Activated CD4-positive, alpha-beta memory T cell treated with anti-CD3 and anti-CD28 coated beads for 36 hours (primary cell): ENCODE results near the gene SPDYC. TPM values are rescaled to one million over a fixed set of nuclear protein-coding genes. Genes with fewer than 3 reads are reported as not detected.
A peak's percentile ranks its signal among the peaks of the same experiment; 100 is the strongest.

Experiments
- CTCF ChIA-PET: fragments of 350-600 bp; sonication (Branson Sonifier 250); formaldehyde crosslinking; loops from one replicate; lab custom pipeline; 2021; ENCODE audit warnings: antibody characterized with exemption, inconsistent platforms; lab: Charles Lee
- POLR2A ChIA-PET: fragments of 350-600 bp; sonication (Branson Sonifier 250); formaldehyde crosslinking; loops from one replicate; lab custom pipeline; 2021; ENCODE audit warnings: antibody characterized with exemption; lab: Charles Lee
- DNase-seq: peaks from one replicate; pipeline ENCODE4 v3.0.0-alpha.2; 2020
- H3K27ac Mint-ChIP-seq: one replicate; pipeline ENCODE4 v1.8.0; 2021; ENCODE audit warnings: mixed read lengths
- H3K27me3 Mint-ChIP-seq: one replicate; pipeline ENCODE4 v1.8.0; 2021; ENCODE audit warnings: mixed read lengths
- H3K36me3 Mint-ChIP-seq: one replicate; pipeline ENCODE4 v1.8.0; 2021; ENCODE audit warnings: mixed read lengths
- H3K4me1 Mint-ChIP-seq: one replicate; pipeline ENCODE4 v1.8.0; 2021; ENCODE audit warnings: low read depth, mixed read lengths
- H3K4me3 Mint-ChIP-seq: one replicate; pipeline ENCODE4 v1.8.0; 2021; ENCODE audit warnings: mild to moderate bottlenecking, mixed read lengths
- H3K9me3 Mint-ChIP-seq: one replicate; pipeline ENCODE4 v1.8.0; 2021; ENCODE audit warnings: mixed read lengths
- intact Hi-C: fragments of 100-400 bp; cut with micrococcal nuclease; formaldehyde crosslinking; loops from one replicate; pipeline ENCODE4 v1.15.1; 2023
- total RNA-seq, 2 experiments: library from RNA; stranded (reverse); gene quantifications; one replicate each; pipeline ENCODE4 v1.2.3, GENCODE V29; 2021

Gene SPDYC
- total RNA-seq, 2 experiments from 2014 or later = not detected

DNA sequence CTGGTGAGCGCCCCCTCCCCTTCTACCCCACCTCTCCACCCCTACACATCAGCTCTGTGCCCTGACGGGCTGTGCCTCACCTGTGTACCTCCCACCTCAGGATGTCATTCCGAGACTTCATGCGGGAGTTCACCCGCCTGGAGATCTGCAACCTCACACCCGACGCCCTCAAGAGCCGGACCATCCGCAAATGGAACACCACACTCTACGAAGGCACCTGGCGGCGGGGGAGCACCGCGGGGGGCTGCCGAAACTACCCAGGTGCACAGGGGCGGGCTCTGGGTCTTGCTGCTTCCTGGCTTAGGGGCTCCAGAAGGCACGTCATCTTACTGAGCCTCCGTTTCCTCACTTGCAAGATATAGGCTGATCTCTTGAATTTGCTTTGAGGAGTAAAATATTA lies 18.5 kb downstream of the SPDYC start:
- ChIA-PET CTCF (no interaction called here), POLR2A (no interaction called here)
- no peak for DNase-seq
- H3K27me3 Mint-ChIP-seq = no peaks in the 10 kb centered on the region
- H3K27ac Mint-ChIP-seq = no peak overlapping the region
- peaks cover 30% of the 10 kb centered on the region for H3K36me3 Mint-ChIP-seq
- intact Hi-C loops = no loop called here
- no peaks in the 10 kb centered on the region for H3K9me3 Mint-ChIP-seq
- H3K4me1 Mint-ChIP-seq = peaks cover 6% of the 10 kb centered on the region
- no peak overlapping the region for H3K4me3 Mint-ChIP-seq

- ChIA-PET CTCF (interaction anchor here (0.6 kb wide), 1 partner anchor 377 kb away, joined by 3 read pairs; no protein-coding TSS in a partner anchor), POLR2A (no interaction called here)
- Mint-ChIP-seq H3K36me3 (peaks cover 27% of the 10 kb centered on the region), H3K27me3 (no peaks in the 10 kb centered on the region), H3K9me3 (no peaks in the 10 kb centered on the region), H3K27ac (no peak overlapping the region), H3K4me3 (no peak overlapping the region), H3K4me1 (peaks cover 2% of the 10 kb centered on the region)
- intact Hi-C loops = no loop called here
- no peak for DNase-seq
Measured at GRCh38 chr11:65189191-65189590, 19.2 kb downstream of the SPDYC start.

DNA sequence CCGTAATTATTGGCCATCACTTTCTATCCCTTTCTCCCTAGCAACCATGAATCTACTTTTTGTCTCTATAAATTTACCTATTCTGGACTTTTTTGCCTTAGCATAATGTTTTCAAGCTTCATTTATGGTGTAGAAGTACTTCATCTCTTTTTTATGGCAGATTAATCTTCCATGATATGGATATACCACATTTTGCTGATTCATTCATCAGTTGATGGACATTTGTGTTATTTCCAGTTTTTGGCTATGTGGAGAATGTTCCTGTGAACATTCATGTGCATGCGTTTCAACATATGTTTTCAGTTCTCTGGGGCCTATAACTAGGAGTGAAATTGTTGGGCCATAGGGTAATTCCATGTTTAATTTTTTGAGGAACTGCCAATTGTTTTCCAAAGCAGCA lies 24.5 kb downstream of the SPDYC start:
- Mint-ChIP-seq H3K9me3 (no peaks in the 10 kb centered on the region), H3K4me3 (no peak overlapping the region), H3K27ac (no peak overlapping the region), H3K27me3 (no peaks in the 10 kb centered on the region), H3K4me1 (no peaks in the 10 kb centered on the region), H3K36me3 (peaks cover 22% of the 10 kb centered on the region)
- ChIA-PET POLR2A (no interaction called here), CTCF (no interaction called here)
- intact Hi-C loops = no loop called here
- DNase-seq = no peak

- CTCF ChIA-PET = interaction anchor here (0.7 to 4.7 kb wide), 7 partner anchors 10 to 126 kb away, joined by 3 to 51 read pairs (median 6); partner anchors contain the start of genes CAPN1 and CDC42EP2
- Mint-ChIP-seq H3K4me1 (peaks cover 3% of the 10 kb centered on the region), H3K27ac (no peak overlapping the region), H3K36me3 (peaks cover 15% of the 10 kb centered on the region), H3K4me3 (no peak overlapping the region), H3K9me3 (no peaks in the 10 kb centered on the region), H3K27me3 (no peaks in the 10 kb centered on the region)
- POLR2A ChIA-PET = no interaction called here
- no peak for DNase-seq
- intact Hi-C loops = no loop called here
Measured at GRCh38 chr11:65204143-65204542, 34.1 kb downstream of the SPDYC start.

DNA sequence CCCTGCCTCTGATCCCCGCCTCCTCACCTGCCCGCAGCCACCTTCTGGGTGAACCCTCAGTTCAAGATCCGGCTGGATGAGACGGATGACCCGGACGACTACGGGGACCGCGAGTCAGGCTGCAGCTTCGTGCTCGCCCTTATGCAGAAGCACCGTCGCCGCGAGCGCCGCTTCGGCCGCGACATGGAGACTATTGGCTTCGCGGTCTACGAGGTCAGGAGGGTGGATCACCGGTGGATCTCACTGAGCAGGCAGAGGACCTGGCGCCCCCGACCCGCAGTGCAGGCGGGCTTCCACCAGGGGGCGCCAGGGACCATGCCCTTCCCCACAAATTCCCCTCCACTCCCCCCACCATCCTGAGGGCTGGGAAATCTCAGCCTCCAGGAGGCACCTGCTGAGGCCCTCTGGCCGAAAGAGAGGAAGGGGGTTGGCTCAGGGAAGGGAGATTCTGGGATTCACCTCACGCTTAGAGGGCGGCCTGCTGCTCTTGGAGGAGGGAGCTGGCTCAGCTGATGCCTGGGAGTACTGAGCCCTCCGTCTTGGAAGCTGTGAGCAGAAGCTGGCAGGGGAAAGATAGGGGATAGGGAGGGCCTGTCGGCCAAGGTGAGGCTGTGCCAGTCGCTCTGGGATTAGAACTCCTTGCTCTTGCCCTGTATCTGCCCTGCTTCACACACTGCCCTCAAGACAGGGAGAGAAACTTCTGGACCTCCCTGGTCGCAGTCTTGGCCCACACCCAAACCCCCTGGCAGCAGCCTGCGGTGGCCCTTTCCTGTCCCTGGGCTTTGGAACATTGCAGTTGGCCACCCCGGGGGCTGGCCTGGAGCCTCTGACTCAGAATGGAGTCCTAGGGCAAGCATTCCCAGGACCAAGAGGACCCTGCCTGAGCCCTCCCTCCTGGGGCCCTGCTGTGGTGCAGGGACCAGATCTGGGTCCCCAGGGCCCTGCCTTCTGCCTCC lies 34.9 kb downstream of the SPDYC start:
- no peaks in the 10 kb centered on the region for H3K27me3 Mint-ChIP-seq
- CTCF ChIA-PET = interaction anchor here (0.5 to 4.7 kb wide), 13 partner anchors 9 to 127 kb away, joined by 3 to 51 read pairs (median 5); partner anchors contain the start of genes CAPN1 and CDC42EP2
- intact Hi-C loops = no loop called here
- peaks cover 3% of the 10 kb centered on the region for H3K4me1 Mint-ChIP-seq
- peaks cover 17% of the 10 kb centered on the region for H3K36me3 Mint-ChIP-seq
- no peak overlapping the region for H3K27ac Mint-ChIP-seq
- DNase-seq = peak; percentile 58
- no peaks in the 10 kb centered on the region for H3K9me3 Mint-ChIP-seq
- no peak overlapping the region for H3K4me3 Mint-ChIP-seq
- POLR2A ChIA-PET = no interaction called here

DNA sequence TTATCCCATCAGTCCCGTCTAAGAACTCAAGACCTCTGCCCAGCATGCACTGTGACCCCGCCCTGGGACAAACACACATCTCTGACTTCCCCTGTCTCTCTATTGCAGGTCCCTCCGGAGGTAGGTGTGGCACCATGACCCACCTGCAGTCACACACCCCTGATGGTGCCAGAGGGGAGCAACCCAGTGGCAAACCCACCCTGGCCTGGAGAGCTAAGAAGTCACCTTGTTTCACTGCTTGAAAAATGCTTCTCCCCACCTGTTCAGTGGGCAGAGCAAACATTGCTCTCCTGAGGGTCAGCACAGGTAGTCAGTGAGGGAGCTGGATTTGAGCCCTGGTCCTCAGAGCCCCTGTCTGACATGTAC lies 35.6 kb downstream of the SPDYC start:
- H3K4me3 Mint-ChIP-seq = no peak overlapping the region
- ChIA-PET POLR2A (no interaction called here), CTCF (interaction anchor here (0.5 to 4.7 kb wide), 15 partner anchors 9 to 126 kb away, joined by 3 to 51 read pairs (median 4); partner anchors contain the start of genes CAPN1 and CDC42EP2)
- H3K36me3 Mint-ChIP-seq = peaks cover 21% of the 10 kb centered on the region
- H3K27ac Mint-ChIP-seq = no peak overlapping the region
- peak; percentile 6 for DNase-seq
- intact Hi-C loops = no loop called here
- H3K9me3 Mint-ChIP-seq = no peaks in the 10 kb centered on the region
- H3K27me3 Mint-ChIP-seq = no peaks in the 10 kb centered on the region
- peaks cover 3% of the 10 kb centered on the region for H3K4me1 Mint-ChIP-seq

DNA sequence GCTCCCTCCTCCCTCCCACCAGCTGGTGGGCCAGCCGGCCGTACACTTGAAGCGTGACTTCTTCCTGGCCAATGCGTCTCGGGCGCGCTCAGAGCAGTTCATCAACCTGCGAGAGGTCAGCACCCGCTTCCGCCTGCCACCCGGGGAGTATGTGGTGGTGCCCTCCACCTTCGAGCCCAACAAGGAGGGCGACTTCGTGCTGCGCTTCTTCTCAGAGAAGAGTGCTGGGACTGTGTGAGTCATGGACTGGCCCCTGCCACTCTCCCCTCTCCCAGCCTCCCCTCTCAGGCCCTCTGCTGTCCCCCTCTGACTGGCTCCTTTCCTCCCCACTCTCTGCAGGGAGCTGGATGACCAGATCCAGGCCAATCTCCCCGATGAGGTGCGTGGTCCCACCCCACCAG lies 36.4 kb downstream of the SPDYC start:
- ChIA-PET CTCF (interaction anchor here (1.3 to 4.7 kb wide), 5 partner anchors 8 to 125 kb away, joined by 3 to 51 read pairs (median 7); partner anchors contain the start of genes CAPN1 and CDC42EP2), POLR2A (no interaction called here)
- H3K4me1 Mint-ChIP-seq = peaks cover 3% of the 10 kb centered on the region
- H3K27ac Mint-ChIP-seq = no peak overlapping the region
- H3K27me3 Mint-ChIP-seq = no peaks in the 10 kb centered on the region
- no peak for DNase-seq
- intact Hi-C loops = no loop called here
- peaks cover 21% of the 10 kb centered on the region for H3K36me3 Mint-ChIP-seq
- H3K9me3 Mint-ChIP-seq = no peaks in the 10 kb centered on the region
- H3K4me3 Mint-ChIP-seq = no peak overlapping the region

- intact Hi-C loops = no loop called here
- no peak overlapping the region for H3K27ac Mint-ChIP-seq
- peaks cover 3% of the 10 kb centered on the region for H3K4me1 Mint-ChIP-seq
- H3K36me3 Mint-ChIP-seq = peaks cover 21% of the 10 kb centered on the region
- H3K27me3 Mint-ChIP-seq = no peaks in the 10 kb centered on the region
- ChIA-PET CTCF (interaction anchor here (0.6 to 4.7 kb wide), 5 partner anchors 9 to 111 kb away, joined by 3 to 51 read pairs (median 5); partner anchors contain the start of genes CAPN1 and CDC42EP2), POLR2A (no interaction called here)
- no peak for DNase-seq
- no peak overlapping the region for H3K4me3 Mint-ChIP-seq
- no peaks in the 10 kb centered on the region for H3K9me3 Mint-ChIP-seq
Measured at GRCh38 chr11:65206901-65207300, 36.9 kb downstream of the SPDYC start.

DNA sequence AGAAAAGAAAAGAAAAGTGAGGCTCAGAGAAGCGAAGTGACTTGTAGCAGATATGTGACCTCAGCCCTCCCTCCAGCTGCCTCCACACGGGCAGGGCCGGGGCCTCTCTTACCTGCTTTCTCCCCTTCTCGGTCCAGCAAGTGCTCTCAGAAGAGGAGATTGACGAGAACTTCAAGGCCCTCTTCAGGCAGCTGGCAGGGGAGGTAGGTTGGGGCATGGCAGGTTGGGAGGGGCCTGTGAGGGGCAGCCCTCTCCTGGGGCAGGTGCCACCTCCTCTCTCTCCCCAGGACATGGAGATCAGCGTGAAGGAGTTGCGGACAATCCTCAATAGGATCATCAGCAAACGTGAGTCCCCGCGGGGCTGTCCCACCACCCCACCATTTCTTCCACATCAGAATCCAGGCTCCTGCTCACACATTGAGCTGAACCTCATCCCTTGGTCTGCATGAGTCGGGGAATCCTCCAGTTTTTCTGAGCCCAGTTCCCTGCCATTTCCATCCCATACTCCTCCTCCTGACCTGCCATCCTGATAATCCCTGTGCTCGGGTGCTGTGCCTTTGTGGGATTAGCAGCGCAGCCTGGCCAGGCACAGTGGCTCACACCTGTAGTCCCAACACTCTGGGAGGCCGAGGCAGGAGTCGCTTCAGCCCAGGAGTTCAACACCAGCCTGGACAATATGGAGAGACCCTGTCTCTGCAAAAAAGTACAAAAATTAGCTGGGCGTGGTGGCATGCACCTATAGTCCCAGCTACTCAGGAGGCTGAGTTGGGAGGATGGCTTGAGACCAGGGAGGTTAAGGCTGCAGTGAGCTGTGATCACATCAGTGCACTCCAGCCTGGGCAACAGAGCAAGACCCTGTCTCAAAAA lies 38.1 kb downstream of the SPDYC start:
- ChIA-PET POLR2A (no interaction called here), CTCF (interaction anchor here (0.9 to 1.4 kb wide), 3 partner anchors 10 to 108 kb away, joined by 3 to 5 read pairs (median 5); partner anchors contain the start of gene CAPN1)
- H3K27me3 Mint-ChIP-seq = no peaks in the 10 kb centered on the region
- peaks cover 4% of the 10 kb centered on the region for H3K4me1 Mint-ChIP-seq
- peaks cover 21% of the 10 kb centered on the region for H3K36me3 Mint-ChIP-seq
- peak; percentile 3 for DNase-seq
- H3K9me3 Mint-ChIP-seq = no peaks in the 10 kb centered on the region
- H3K4me3 Mint-ChIP-seq = no peak overlapping the region
- intact Hi-C loops = no loop called here
- H3K27ac Mint-ChIP-seq = no peak overlapping the region

GRCh38 chr11:65208785-65209710 lies 39.0 kb downstream of the SPDYC start:
- no peak overlapping the region for H3K27ac Mint-ChIP-seq
- intact Hi-C loops = no loop called here
- POLR2A ChIA-PET = no interaction called here
- peaks cover 7% of the 10 kb centered on the region for H3K4me1 Mint-ChIP-seq
- no peaks in the 10 kb centered on the region for H3K27me3 Mint-ChIP-seq
- H3K36me3 Mint-ChIP-seq = peaks cover 21% of the 10 kb centered on the region
- no peaks in the 10 kb centered on the region for H3K9me3 Mint-ChIP-seq
- CTCF ChIA-PET = interaction anchor here (0.9 to 1.3 kb wide), 3 partner anchors 27 to 120 kb away, joined by 3 to 5 read pairs (median 3); partner anchors contain the start of gene CAPN1
- no peak overlapping the region for H3K4me3 Mint-ChIP-seq
- DNase-seq = peak; percentile 3
